ENCODE results near the gene PXDN. TPM values are rescaled to one million over a fixed set of nuclear protein-coding genes. Genes with fewer than 3 reads are reported as not detected.

PXDN gene
- total and polyA plus RNA-seq, 2 of the 4 experiments (the other 2 are of a cell fraction): 153 to 332 TPM

GRCh38 chr2:1652034-1652790 is 92.1 kb downstream of the PXDN start:
- H3K36me3 ChIP-seq (ENCODE audit: control insufficient read depth, insufficient read depth, low read length): peaks cover 59% of the 10 kb centered on the region
- CTCF ChIA-PET: interaction anchor here (0.6 to 1.8 kb wide), 3 partner anchors 19 to 99 kb away, joined by 3 to 6 read pairs (median 3); no protein-coding TSS in a partner anchor
- peak overlapping the region; percentile 88; the same call in 1 of the 2 replicates for H4K91ac ChIP-seq (ENCODE audit: insufficient read depth, low read depth, low read length)
- no peak overlapping the region for H3K56ac ChIP-seq (ENCODE audit: extremely low read depth, insufficient read depth, low read length)
- no peak overlapping the region; the same call in 1 of the 2 replicates for H3K9ac ChIP-seq (ENCODE audit: low read depth, low read length)
- no peak overlapping the region for H3K4me2 ChIP-seq (ENCODE audit: low read depth, low read length)
- peaks cover 32% of the 10 kb centered on the region for H3K4me1 ChIP-seq (ENCODE audit: control insufficient read depth, insufficient read depth, low read length)
- no peak overlapping the region for H2AK9ac ChIP-seq (replicated peaks; ENCODE audit: low read depth, low read length, poor library complexity)
- H2BK20ac ChIP-seq (ENCODE audit: low read depth, low read length): peak overlapping the region; percentile 17; the same call in 1 of the 2 replicates
- H4K5ac ChIP-seq (ENCODE audit: low read depth, low read length): peak overlapping the region; percentile 57; the same call in 1 of the 2 replicates
- ATAC-seq (ENCODE audit: low read depth): peak; percentile 6; the same call in 1 of the 2 replicates
- POLR2A ChIA-PET (ENCODE audit: unreplicated experiment): no interaction called here
- BruUV-seq (replicated peaks): no TSS peak
- dilution Hi-C loops (cut with HindIII; ENCODE audit: low sequenced_read_pairs, unreplicated experiment): no loop called here
- peak overlapping the region; percentile 34; the same call in 1 of the 2 replicates for H3K14ac ChIP-seq (replicated peaks; ENCODE audit: low read depth, low read length)
- H3K4me3 ChIP-seq (ENCODE audit: insufficient read depth, low read depth, low read length): no peak overlapping the region
- no peaks in the 10 kb centered on the region for H3K9me3 ChIP-seq (ENCODE audit: control insufficient read depth, insufficient read depth, low read length)
- peaks cover 54% of the 10 kb centered on the region for H4K20me1 ChIP-seq (ENCODE audit: insufficient read depth, low read length)
- peak overlapping the region; percentile 31 for H3K18ac ChIP-seq (ENCODE audit: low read depth, low read length)
- H2BK15ac ChIP-seq (ENCODE audit: low read depth, low read length): peak overlapping the region; percentile 19; the same call in 1 of the 3 replicates
- peak overlapping the region; percentile 74 for H2AK5ac ChIP-seq (ENCODE audit: low read depth, low read length)
- intact Hi-C loops (cut with micrococcal nuclease): loop anchor here (5.0 kb wide), 1 partner anchor 100 kb away; no protein-coding TSS in a partner anchor
- peak overlapping the region; percentile 91 for H2BK5ac ChIP-seq (ENCODE audit: low read depth, low read length, poor library complexity, severe bottlenecking)
- H3K27ac ChIP-seq (ENCODE audit: insufficient read depth, low read length): peak overlapping the region; percentile 88
- H4K8ac ChIP-seq (ENCODE audit: low read depth in 2 of 2, low read length in 2 of 2): peak overlapping the region in 1 of 2 experiments; percentile 10; a peak in 1 of 4 replicates
- H3K27me3 ChIP-seq (ENCODE audit: control insufficient read depth, insufficient read depth, low read length): no peaks in the 10 kb centered on the region
- peak overlapping the region; percentile 53 for H3K23ac ChIP-seq (ENCODE audit: low read depth, low read length)
- H2AFZ ChIP-seq (replicated peaks; ENCODE audit: low read length, poor library complexity): no peak overlapping the region
- in situ Hi-C loops (cut with MboI; ENCODE audit: low sequenced_read_pairs): no loop called here
- peaks cover 26% of the 10 kb centered on the region for H3K9me1 ChIP-seq (ENCODE audit: insufficient read depth, low read length)
- no peak for DNase-seq
- peak overlapping the region; percentile 90 for H3K4ac ChIP-seq (ENCODE audit: low read depth, low read length)
- H3K79me1 ChIP-seq (ENCODE audit: low read depth in 1 of 2, low read length in 2 of 2): peaks cover 42 to 91% of the 10 kb centered on the region in 2 experiments
- 72% methylated on average over 3 of the region's 9 CpGs; no CpG with 5 or more reads in 1 of the 2 experiments for whole genome bisulfite sequencing, 2 experiments (ENCODE audit: extremely low coverage in 2 of 2, insufficient read length in 1 of 2)
- peak overlapping the region; percentile 88 for H2BK120ac ChIP-seq (ENCODE audit: low read depth, low read length)
- TF ChIP-seq RFX5 (IDR thresholded peaks at IDR 0.05; ENCODE audit: low read depth, low read length) (no peak), RCOR1 (IDR thresholded peaks at IDR 0.05; ENCODE audit: insufficient replicate concordance, low read length) (no peak), CHD1 (IDR thresholded peaks at IDR 0.05; ENCODE audit: low read depth, low read length) (no peak), MAFK (IDR thresholded peaks at IDR 0.05; ENCODE audit: low read depth, low read length) (no peak), CTCF (conservative IDR thresholded peaks at IDR 0.05; ENCODE audit: low read depth, low read length) (no peak), USF2 (IDR thresholded peaks at IDR 0.05; ENCODE audit: low read depth, low read length) (no peak), BHLHE40 (IDR thresholded peaks at IDR 0.05; ENCODE audit: low read depth, low read length) (no peak), SMC3 (IDR thresholded peaks at IDR 0.05; ENCODE audit: low read depth, low read length) (no peak), MAZ (IDR thresholded peaks at IDR 0.05; ENCODE audit: borderline replicate concordance, low read depth, low read length) (no peak), MXI1 (IDR thresholded peaks at IDR 0.05; ENCODE audit: borderline replicate concordance, low read depth, low read length) (no peak), CEBPB (IDR thresholded peaks at IDR 0.05; ENCODE audit: low read depth, low read length) (no peak), RAD21 (IDR thresholded peaks at IDR 0.05; ENCODE audit: low read length) (no peak), FOS (IDR thresholded peaks at IDR 0.05; ENCODE audit: low read depth, low read length) (no peak), POLR2A (IDR thresholded peaks at IDR 0.05; ENCODE audit: low read depth, low read length) (no peak), NFE2L2 (IDR thresholded peaks at IDR 0.05; ENCODE audit: low read depth, low read length) (no peak)
